SKM-1 (cell line): ENCODE results near the gene UROC1.

ENCODE experiments used
- DNase-seq: peaks from one replicate; lab custom pipeline; 2025; ENCODE audit not compliant: unreplicated experiment; lab: John Stamatoyannopoulos, UW

Gene UROC1

DNA sequence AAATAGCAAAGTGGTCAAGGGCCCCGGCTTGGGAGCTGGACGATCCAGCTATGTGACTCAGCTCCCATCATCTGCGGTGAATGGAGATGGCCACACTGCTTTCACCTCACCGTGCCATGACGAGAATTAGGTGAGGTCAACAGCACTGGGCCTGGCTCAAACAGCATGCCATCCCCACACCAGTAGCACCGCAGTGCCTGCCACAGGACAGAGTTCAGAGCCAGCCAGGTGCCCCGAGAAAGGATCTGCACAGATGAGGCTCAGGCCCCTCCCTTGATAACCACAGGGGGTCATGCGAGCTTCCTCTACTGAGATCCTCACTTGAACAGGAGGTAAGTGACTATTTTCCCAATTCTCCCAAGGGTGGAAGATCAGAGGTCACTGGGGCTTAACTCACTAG is 71.3 kb downstream of the UROC1 start:
- no peak for DNase-seq

DNA sequence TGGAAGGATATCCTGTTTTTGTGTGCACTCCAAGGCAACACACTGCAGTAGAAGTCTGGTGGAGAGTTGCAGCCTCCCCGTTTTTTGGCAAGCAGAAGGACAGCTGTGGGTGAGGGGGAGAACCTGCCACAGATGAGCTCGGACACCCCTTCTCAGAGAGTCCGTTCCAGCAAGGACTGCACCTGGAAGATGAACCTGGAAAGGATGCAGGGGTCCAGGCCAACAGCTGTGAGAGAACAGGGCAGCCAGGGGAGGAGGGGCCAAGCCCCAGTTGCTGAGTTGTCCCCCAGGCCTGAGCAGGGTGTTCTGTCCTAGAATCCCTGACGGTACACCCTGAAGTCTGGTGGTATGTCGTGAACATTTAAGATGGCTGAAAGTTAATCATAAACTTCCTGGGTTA is 72.1 kb downstream of the UROC1 start:
- no peak for DNase-seq

GRCh38 chr3:126442856-126443242 is 74.7 kb downstream of the UROC1 start:
- no peak for DNase-seq

DNA sequence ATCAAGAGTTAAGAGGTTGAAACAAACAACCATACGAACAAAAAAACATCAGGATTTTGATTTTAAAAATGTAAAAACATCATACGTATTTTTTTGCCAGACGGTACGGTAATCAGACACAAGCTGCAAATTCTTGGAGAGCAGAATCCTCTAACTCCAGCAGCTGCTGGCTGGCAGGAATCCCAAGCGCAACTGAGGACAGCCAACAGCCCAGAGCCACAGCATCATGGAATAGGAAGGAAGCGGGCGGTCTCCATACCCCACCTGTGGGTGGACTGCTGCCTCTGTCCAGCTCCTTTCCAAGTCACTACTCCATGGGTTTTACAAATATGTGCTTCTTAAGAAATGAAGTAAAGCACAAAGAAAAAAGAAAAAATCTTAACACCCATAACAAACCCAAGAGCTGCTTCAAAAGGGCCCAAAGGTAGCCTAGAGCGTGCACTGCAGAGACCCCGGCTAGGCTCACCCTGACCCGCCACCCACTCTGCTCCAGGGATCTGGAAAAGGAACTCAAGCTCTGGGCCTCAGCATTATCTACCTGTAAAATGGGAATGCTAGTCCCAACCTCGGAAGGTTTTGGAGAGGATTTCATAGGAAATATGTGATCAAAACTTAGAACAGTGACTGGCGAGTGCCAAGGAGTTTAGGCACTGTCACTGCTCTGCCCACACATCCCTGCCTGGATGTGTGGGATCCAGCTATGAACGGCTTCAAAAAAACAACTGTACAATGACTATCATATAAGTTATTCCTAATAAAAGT is 75.3 kb downstream of the UROC1 start:
- no peak for DNase-seq

- DNase-seq: no peak
These were observed 76.2 kb downstream of the UROC1 start for GRCh38 chr3:126441256-126441880.

DNA sequence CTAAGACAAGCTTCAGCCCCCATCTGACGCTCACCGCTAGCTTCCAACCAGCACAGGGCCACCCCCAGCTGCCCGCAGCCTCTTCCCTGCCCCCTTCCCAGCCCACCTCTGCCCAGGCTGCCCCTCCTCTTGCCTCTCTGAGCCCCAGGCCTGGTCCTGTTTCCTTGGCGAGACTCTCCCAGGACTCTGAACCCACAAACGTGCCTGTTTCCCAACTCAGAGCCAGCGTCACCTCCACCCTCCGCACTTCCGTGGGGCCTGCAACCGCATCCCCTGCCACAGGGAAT is 76.9 kb downstream of the UROC1 start:
- DNase-seq: no peak

- DNase-seq: no peak
These were observed 77.4 kb downstream of the UROC1 start for GRCh38 chr3:126439968-126440708.

- DNase-seq: no peak
These were observed 78.1 kb downstream of the UROC1 start for GRCh38 chr3:126439346-126439967.

DNA sequence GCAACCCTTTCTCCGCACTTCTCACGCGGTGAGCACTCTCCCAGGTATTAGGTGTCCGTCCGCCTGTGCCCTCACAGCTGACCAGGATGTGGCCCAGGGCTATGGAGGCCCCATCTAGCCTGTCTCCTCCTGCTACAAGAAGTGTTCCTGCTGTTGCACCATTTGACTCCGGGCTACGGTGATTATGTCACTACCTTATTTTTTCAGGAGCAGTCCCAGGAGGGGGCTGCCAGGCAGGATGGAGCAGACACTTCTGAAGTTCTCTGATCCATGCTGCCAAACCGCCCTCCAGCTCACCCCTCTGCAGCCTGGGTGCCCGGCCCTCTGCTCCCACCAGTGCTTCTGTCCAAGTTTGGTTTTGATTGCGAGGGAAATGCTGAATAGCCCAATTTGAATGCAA is 78.8 kb downstream of the UROC1 start:
- no peak for DNase-seq

DNA sequence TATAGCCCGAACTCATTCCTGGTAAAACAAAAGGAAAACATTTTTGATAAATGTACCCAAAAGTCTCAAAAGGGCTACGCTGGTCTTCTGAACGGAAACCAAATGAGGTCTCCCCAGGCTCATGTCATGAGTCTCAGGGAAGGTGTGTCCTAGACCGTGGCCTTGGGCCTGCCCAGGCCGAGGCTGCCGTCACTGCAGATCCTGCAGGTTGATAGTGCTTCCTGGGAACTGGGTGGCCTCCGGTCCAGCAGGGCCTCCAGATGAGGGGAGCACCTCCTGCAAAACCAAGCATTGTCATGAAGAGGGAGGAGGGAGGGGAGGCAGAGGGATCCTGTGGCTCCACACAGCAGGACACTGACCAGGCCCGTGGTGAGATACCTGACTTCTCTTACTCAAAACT is 79.4 kb downstream of the UROC1 start:
- no peak for DNase-seq

DNA sequence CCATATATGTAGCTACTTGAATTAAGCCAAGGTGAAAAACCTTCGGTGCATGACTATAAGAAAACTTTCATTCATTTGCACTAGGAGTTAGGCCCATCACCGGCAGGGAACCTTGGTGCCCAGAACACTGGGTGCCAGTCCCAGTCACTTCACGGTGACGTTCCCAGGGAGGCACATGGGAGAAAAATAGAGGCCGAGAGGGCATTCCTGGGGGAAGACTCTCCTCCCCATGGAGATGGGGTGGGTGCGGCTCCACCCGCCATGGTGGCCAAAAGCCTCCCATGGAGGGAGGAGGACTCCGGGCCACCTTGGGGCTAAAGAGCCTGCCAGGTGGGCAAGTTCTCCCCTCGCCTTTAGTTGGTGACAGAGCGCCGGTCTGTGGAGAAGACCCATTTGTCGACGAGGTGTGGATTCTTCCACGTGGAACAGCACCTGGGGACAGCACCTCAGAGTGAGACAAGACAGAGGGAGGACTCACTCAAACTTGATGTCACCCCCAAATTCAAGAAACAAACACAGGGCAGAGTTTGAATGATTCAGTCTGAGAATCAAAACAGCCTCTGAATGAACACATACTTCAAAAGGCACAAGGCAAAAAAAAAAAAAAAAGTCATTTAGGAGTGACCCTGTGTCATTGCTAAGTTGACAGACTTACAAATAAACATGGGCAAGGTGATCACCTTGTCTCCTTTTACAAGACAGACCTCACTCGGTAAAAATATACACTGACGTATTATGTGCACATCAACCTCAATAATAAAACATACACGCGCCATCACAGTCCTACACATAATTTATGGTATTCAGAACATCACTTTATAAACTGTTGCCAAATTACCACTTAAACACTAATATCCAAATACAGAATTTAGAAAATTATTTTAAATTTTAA is 80.5 kb downstream of the UROC1 start:
- DNase-seq: no peak

DNA sequence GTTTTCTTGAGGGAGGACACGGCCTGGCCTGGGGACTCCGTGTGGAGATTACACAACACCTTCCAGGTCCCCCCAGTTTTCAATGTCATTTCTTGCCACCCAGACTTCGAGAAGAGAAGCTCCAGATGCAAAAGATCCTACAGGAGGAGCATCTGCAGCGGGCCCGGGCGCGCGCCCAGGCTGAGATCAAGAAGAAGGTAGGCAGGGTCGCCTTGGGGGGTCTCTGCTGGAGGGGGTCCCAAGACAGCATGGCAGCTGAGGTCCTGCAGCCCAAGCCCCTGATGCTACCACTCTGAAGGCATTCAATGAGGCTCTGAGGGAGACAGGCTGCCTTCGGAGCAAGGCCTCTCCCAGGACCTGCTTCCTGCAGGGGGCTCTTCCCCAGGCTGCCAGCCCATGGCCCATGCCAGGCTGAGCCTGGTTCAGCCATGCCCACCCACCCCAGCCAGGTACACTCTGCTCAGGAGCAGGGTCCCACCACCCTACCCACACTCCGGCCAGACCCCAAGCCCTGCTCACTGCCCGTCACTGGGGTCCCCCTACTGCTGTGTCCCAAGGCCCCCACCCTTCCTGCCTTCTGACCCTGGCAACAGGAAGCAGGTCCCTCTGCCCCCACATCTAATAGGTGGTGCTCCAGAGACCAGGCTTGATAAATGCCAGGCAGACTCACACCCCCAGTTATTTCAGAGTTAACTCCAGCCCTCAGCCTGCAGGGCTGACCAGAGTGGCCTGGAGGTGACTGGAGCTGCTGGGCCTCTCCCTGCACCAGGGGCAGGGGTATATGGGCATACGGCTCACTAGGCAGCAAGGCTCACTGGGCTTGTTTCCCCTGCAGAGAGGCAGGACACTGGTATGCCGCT is 81.9 kb downstream of the UROC1 start:
- DNase-seq: no peak

GRCh38 chr3:126434931-126435411 is 82.6 kb downstream of the UROC1 start:
- no peak for DNase-seq

- DNase-seq: no peak
These were observed 83.3 kb downstream of the UROC1 start for GRCh38 chr3:126434264-126434590.

DNA sequence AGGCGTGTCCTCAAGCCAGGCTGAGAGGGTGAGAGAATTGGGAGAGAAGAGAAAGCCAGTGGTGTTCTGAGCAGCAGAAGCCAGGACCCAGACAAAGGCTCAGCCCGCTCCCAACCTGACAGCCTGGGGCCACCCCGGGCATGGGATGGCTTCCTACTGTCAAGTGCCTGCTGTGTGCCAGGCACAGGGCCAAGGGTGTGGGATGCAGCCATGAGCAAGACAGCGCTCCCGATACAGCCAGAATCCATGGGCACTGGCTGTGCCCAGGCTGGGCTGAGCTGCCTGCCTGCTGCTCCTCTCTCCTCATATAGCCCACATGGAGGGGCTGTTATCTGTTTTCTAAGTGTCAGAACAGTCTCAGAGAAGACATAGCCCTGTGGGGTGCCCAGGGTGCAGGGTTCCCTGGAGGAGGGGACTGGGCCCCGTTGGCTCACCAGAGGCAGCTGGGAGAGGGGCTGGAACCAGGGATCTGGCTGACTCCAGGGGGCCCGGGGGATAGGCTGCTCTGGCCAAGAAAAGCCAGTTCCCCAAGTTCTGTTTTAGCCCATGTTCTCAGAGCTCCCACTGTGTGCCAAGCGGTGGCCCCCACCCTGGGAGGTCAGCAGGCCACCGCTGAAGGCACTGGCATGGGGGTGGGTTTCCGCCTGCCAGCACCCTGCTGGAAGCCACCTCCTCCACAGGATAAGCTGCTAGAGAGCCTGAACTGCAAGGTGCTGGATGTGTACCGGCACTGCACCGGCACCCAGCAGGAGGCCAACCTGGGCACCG is 83.9 kb downstream of the UROC1 start:
- no peak for DNase-seq

DNA sequence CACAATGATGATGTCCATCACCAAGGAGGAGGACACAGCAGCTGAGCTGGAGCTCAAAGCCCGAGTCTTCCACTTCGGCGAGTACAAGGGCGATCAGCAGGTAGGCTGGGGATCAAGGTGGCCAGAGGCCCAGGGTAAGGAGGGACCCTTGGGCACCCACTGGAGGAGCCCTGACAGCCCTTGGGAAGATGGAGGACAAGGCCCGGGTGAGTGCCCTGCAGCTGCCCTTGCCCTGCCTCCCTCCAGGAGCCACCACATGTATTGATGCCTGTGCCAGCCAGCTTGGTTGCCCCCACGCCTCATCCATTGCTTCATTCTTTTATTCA is 84.5 kb downstream of the UROC1 start:
- no peak for DNase-seq

DNA sequence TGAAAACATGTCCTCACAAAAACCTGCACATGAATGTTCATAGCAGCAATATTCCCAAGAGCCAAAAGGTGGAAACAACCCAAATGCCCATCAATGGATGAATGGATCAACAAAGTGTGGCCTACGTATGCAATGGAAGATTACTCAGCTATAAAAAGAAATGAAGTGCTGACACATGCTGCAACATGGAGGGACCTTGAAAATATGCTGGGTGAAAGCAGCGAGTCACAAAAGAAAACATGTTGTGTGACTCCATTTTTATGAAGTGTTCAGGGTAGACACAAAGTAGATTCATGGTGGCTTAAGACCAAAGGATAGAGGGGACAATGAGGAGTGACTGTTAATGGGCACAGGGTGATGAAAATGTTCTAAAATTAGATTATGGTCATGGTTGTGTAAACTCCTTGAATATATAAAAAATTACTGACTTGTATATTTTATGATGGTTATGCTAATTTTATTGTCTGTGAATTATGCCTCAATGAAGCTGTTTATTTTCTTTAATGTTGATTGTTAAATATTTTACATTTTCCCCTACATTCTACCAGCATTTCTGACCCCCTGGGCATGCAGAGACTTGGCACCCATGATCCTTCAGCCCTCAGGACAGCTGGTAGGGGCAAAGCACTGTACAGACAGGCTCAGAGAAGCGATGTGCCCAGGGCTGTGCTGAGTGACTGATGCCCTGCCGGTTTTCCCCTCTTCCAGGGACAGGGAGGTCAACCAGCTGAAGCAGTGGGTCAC is 85.0 kb downstream of the UROC1 start:
- no peak for DNase-seq
